GM13976 (cell line): Measurements from ENCODE around the gene EVI5L.

Experiments
- DNase-seq: peaks from one replicate; pipeline ENCODE4 v3.0.0; 2012; ENCODE audit warnings: low spot score
- in situ Hi-C: fragments of 300-500 bp; cut with MboI; formaldehyde crosslinking; loops from one replicate; pipeline ENCODE4 v1.12.0; 2022; ENCODE audit warnings: low sequenced_read_pairs, mixed read lengths, inconsistent platforms; ENCODE audit not compliant: unreplicated experiment
- TF ChIP-seq, protein P1 (sequence below): IDR thresholded peaks from 2 replicates; pipeline ENCODE4 v1.5.1; 2012; ENCODE audit warnings: borderline replicate concordance, mild to moderate bottlenecking; ENCODE audit not compliant: insufficient read depth; ENCODE audit errors: extremely low read depth, missing control alignments, control extremely low read depth

Gene EVI5L

DNA sequence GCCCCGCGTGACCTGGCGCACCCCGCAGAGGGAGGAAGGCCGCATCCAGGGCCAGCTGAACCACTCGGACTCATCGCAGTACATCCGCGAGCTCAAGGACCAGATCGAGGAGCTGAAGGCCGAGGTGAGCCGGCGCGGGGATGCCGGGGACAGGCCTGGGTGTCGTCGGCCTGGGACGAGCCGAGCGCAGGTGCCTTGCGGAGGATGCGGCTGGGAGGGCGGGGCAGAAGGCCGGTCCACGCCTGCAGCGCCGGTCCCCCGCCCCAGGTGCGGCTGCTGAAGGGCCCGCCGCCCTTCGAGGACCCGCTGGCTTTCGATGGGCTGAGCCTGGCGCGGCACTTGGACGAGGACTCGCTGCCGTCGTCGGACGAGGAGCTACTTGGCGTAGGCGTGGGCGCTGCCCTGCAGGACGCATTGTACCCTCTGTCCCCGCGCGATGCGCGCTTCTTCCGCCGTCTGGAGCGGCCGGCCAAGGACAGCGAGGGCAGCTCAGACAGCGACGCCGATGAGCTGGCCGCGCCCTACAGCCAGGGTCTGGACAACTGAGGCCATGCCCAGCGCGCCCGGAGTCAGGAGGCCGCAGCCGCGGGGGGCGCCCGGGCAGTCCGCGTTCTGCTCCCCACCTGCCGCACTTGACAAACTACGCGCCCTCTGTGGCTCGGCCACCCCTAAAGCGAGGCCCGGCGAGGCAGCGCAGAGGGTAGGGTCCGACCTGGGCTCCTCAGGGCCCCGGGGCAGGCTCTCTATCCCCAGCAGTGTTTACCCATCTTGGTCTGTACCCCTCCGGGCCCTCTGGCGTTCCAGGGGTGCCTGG is 33.3 kb downstream of the EVI5L start:
- TF ChIP-seq, protein P1, sequence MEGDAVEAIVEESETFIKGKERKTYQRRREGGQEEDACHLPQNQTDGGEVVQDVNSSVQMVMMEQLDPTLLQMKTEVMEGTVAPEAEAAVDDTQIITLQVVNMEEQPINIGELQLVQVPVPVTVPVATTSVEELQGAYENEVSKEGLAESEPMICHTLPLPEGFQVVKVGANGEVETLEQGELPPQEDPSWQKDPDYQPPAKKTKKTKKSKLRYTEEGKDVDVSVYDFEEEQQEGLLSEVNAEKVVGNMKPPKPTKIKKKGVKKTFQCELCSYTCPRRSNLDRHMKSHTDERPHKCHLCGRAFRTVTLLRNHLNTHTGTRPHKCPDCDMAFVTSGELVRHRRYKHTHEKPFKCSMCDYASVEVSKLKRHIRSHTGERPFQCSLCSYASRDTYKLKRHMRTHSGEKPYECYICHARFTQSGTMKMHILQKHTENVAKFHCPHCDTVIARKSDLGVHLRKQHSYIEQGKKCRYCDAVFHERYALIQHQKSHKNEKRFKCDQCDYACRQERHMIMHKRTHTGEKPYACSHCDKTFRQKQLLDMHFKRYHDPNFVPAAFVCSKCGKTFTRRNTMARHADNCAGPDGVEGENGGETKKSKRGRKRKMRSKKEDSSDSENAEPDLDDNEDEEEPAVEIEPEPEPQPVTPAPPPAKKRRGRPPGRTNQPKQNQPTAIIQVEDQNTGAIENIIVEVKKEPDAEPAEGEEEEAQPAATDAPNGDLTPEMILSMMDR = no peak
- no peak for DNase-seq
- in situ Hi-C loops = no loop called here

DNA sequence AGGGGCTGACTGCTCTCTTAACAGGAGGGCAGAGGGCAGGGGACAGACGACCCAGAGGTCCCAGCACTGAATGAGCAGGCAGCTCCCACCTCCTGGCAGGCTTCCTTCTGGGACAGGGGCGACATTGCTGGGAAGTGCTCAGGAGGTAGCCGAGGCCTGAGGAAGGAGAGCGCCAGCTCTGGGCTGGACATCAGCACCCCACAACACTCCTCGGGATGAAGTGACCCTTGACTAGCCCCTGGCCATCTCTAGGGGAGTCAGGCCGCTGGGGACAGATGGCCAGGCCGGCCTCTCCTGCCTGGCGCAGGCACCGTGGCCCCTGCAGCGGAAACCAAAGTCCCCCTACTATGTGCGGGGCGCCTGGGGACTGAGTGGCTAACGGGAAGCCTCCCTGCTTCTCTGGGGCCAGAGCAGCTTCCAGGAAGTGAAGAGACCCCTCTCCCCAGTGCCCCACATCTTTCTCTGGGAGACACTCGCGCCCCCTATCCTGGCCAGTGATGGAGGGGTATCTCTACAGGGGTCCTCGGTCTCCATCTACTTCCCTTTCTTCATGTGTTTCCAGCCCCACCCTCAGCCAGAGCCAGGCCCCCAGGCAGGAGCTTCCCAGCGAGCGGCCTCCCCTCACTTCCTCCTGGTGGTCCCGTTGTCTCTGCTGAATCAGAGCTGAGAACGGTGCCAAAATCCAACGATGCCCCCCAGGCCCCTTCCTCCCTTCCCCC is 34.1 kb downstream of the EVI5L start:
- in situ Hi-C loops = no loop called here
- DNase-seq = no peak

DNA sequence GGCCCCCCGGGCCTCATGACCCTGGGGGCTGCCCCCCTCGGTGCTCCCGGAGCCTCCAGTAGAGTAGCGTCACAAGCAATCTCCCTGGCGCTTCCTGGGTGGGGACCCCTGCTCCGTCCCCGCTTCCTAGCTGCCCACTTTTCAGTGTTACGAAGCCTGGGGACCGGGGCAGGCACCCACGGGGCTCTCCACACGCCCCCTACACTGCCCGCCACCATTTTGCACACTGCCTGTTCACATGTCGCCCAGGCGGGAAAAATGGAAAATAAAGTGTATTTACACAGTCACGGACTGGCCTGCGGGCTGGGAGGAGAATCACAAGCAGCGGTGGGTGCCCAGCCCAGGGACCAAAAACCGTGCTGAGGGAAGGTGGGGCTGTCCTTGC is 34.7 kb downstream of the EVI5L start:
- no peak for DNase-seq
- TF ChIP-seq, protein P1 = no peak
- in situ Hi-C loops = no loop called here

More for the DNA sequence above, 34.1 kb downstream of the EVI5L start:
- TF ChIP-seq, protein P1 = no peak

DNA sequence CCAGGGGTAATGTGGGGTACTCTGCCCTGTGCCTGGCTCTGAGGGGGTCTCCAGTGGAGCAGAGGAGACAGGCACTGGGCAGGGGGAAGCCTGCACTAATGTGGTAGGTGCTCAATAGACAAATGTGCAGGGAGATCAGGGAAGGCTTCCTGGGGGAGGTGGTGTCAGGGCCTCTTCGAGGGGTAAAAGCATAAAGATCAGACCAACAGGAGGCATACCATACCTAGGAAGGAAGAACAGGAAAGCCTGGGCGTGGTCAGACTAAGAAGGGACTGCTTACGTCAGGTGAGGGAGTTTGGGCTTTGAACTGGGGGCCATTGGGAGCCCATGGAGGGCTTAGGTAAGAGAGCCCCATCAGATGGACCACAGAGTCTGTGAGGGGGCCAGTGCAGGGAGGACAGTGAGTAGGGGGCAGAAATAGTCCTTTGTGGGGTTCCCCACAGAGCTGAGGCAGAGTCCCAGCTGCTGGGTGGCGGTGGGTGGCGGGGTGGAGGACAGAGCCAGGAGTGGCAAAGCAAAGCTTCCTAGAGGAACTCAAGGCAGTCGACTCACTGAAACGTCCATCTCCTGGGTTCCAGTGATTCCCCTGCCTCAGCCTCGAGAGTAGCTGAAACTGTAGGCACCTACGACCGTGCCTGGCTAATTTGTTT is 35.4 kb downstream of the EVI5L start:
- TF ChIP-seq, protein P1 = no peak
- in situ Hi-C loops = no loop called here
- DNase-seq = no peak

DNA sequence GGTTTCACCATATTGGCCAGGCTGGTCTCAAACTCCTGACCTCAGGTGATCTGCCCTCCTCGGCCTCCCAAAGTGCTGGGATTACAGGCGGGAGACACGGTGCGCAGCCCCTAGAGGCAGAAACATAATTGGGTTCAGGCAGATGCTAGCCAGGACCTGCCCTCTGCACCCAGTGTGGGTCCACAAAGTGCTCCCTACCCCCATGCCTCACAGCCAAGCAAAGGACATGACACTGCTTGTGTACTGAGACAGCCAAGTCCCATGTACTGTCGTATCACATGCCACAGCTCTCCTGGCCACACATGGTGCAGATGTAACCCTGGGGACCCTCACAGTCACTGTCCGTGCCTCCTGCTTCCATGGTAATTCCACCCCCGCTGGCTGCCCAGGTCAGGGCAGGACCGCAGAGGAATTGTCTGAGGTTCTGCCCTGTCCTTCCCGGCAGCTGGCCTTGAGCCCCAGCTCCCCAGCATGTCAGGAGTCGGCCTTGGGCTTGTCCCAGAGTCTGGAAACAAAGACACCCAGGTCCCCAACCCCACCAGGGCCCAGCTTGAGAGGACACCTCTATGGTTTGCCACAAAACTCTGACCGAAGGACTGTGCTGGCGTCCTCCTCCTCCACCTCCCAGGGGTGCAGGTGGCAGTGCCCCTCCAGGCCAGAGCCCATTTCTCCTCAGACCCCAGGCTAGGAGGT is 36.5 kb downstream of the EVI5L start:
- in situ Hi-C loops = no loop called here
- TF ChIP-seq, protein P1 = no peak
- no peak for DNase-seq
